Loucy (cell line): ENCODE results near the gene TRPM2.

Experiments used
- EZH2phosphoT487 ChIP-seq: fragments of 200-600 bp; IDR thresholded peaks from 2 replicates; pipeline ENCODE4 v1.6.1; 2018; ENCODE audit warnings: antibody characterized with exemption, mild to moderate bottlenecking, moderate library complexity, borderline replicate concordance
- TF ChIP-seq, protein P1 (sequence below): fragments of 200-600 bp; sonication (generic); conservative IDR thresholded peaks from 2 replicates; pipeline ENCODE4 v1.5.1; 2014; ENCODE audit warnings: mild to moderate bottlenecking, antibody characterized with exemption, low read length

GRCh38 chr21:44403106-44404020 is 49.9 kb downstream of the TRPM2 start:
- TF ChIP-seq, protein P1, sequence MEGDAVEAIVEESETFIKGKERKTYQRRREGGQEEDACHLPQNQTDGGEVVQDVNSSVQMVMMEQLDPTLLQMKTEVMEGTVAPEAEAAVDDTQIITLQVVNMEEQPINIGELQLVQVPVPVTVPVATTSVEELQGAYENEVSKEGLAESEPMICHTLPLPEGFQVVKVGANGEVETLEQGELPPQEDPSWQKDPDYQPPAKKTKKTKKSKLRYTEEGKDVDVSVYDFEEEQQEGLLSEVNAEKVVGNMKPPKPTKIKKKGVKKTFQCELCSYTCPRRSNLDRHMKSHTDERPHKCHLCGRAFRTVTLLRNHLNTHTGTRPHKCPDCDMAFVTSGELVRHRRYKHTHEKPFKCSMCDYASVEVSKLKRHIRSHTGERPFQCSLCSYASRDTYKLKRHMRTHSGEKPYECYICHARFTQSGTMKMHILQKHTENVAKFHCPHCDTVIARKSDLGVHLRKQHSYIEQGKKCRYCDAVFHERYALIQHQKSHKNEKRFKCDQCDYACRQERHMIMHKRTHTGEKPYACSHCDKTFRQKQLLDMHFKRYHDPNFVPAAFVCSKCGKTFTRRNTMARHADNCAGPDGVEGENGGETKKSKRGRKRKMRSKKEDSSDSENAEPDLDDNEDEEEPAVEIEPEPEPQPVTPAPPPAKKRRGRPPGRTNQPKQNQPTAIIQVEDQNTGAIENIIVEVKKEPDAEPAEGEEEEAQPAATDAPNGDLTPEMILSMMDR: no peak
- no peak for TF ChIP-seq EZH2phosphoT487
